Fibroblast of the conjunctiva (primary cell): ENCODE data around the gene FGFR1OP2.
"Not testable (repeated sequence)": the region's sequence is repeated elsewhere in the genome, so short reads cannot be mapped to it uniquely, and the experiment has no call there.

Source experiments
- DNase-seq: peaks from one replicate; pipeline ENCODE4 v3.0.0-alpha.2; 2010; ENCODE audit warnings: low read depth

FGFR1OP2 gene

DNA sequence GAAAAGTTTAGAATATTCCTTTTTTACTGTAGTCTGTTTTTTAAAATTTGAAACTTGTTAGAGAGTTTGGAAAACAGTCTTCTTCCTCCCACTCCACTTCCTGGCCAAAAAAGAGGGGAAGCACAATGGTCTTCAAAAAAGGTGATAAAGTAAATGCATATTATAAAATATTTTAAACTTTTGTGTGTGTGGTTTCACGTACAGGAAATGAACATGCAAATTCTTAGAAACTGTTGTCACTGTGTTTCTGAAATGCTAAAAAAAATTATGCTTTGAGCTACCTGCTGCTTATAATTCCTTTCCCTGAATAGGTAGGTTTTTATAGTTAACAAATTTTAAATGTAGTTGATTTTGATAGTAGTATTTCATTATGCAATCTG, 2.9 kb downstream of the FGFR1OP2 start:
- no peak for DNase-seq

DNA sequence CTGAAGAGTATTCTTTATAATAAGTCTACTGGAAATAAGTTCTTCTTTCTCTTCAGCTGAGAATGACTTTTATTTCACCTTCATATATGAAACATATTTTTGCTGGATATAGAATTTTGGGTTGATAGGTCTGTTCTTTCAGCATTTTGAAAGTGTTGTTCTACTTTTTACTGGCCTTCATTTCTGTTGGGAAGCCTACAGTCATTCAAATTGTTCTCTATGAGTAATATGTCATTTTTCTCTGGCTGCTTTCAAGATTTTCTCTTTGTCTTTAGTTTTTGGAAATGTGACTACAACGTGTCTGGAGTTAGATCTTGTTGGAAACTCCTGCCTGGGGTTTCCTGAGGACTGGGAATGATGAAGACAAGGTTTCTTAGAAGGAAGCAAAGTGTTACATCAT, 10.0 kb downstream of the FGFR1OP2 start:
- no peak for DNase-seq

DNA sequence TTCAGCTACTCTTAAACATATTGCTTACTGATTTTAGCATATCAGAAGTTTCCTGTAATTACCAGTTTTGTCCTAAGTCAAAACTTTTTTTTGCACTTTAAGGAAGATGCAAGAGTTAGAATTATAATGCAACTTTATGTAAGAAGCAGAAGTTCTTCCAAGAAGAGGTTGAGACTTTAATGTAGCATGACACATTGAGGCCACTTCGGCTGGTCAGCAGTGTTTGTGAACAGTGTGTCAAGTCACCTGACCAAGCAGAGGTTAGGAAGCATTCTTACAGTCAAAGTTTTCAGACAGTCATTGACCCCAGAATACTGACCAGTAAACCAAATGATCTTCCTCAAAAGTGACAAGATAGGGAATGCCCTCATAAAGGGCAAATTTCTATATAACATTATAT, 15.2 kb downstream of the FGFR1OP2 start:
- no peak for DNase-seq

DNA sequence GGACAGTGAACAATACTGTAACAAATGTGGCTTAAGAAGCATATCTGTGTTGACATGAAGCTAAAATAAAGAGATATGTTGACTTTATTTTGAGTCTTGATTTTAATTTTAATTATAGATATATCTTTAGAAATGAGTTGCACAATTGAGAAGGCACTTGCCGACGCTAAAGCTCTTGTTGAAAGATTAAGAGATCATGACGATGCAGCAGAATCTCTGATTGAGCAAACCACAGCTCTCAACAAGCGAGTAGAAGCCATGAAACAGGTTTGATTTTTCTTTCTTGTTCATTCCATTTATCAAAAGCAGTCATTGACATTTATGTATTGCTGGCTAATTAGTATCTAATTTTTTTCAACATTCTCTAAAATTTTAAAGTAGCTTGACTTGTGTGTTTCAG, 15.8 kb downstream of the FGFR1OP2 start:
- no peak for DNase-seq

DNA sequence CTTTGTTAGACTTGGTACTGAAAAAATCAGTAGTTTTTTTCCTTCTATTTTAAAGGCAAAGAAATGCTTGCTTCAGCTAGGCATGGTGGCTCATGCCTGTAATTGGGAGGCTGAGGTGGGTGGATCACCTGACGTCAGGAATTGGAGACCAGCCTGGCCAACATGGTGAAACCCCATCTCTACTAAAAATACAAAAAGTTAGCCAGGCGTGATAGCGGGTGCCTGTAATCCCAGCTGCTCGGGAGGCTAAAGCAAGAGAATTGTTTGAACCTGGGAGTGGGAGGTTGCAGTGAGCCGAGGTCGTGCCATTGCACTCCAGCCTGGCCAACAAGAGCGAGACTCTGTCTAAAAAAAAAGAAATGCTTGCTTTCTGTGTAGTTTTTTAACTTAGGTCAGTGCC, 23.1 kb downstream of the FGFR1OP2 start:
- not testable (repeated sequence) for DNase-seq

DNA sequence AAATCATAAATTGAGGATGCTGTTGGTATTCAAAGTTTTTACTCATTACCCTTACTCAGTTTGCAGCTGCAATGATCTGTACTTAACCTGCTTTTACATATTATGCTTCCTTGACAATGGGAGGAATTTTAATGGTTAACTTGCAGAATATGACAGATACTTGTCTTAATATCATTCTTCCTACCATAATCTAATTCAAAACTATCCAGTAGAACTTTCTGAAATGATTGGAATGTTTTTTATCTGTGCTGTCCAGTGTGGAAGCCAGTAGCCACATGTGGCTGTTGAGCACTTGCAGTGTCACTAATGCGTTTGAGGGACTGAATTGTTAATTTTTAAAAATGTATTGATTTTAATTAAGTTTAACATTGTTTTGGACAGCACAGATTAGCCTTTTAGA, 23.5 kb downstream of the FGFR1OP2 start:
- DNase-seq: no peak

DNA sequence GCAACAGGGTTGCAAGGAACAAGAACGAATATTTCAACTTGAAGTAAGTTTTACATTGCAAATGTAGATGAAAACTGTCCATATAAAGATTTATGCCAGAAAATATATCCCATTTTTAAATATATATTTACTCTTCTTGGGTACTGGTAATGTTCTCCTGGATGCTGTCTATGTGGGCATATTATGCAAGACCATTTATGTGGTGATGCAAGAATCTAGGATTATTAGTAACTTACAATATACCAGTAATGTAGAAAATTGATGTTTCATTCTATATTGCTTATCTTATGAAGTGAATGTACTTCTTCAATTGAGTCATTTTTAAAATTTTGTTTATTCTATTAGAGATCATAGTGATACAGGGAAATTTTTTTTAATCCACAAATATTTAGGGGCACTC, 25.1 kb downstream of the FGFR1OP2 start:
- DNase-seq: peak; percentile 23

DNA sequence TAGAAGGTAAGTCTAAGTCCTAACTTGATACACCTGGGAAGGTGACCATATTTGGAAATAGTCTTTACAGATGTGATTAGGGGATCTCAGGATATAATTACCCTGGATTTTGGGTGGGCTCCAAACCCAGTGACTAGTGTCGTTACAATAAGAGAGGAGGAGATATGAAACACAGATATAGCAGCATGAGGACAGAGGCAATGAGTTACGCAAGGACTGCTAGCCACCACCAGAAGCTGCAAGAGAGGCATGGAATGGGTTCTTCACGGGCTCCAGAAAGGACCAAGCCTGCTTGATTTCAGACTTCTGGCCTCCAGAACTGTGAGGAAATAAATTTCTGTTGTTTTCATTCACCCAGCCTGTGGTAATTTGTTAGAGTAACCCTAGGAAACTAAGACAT, 28.6 kb downstream of the FGFR1OP2 start:
- DNase-seq: no peak

DNA sequence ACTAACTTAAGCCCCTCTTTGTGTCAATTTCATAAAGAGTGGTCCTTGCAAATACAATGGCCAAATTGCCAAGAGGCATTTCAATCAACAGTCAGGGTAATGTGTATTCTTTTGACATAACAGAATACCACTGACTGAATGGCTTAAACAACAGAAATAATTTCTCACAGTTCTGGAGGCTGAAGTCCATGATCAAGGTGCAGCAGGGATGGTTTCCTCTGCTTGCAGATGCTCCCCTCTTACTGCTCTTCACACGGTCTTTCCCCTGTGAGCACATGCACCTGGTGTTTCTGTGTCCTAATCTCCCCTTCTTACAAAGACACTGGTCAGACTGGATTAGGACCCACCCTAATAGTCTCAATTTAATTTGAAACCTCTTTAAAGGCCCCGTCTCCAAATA, 31.9 kb downstream of the FGFR1OP2 start:
- DNase-seq: no peak

GRCh38 chr12:26971963-26972362, 33.7 kb downstream of the FGFR1OP2 start:
- no peak for DNase-seq

- no peak for DNase-seq
Observed at GRCh38 chr12:26976687-26977086, 38.4 kb downstream of the FGFR1OP2 start.

GRCh38 chr12:26978801-26979200, 40.5 kb downstream of the FGFR1OP2 start:
- DNase-seq: no peak

DNA sequence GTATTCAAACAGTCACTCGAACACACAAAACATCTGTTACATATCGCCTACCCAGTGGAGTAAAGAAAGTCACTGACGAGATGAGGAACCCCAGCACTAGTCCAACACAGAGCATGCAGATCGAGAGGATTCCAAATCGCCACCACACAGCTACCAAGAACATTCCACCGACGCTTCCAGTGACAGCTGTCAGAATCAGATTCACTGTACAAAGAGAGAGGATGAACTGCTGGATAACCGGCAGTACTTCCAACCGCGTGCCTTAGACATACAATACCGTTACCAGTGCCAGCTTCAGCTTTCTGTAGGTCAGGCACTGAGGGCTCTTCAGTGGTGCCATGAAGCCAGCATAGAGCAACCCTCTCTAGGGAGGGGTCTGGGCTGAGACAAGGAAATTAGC, 41.5 kb downstream of the FGFR1OP2 start:
- no peak for DNase-seq

DNA sequence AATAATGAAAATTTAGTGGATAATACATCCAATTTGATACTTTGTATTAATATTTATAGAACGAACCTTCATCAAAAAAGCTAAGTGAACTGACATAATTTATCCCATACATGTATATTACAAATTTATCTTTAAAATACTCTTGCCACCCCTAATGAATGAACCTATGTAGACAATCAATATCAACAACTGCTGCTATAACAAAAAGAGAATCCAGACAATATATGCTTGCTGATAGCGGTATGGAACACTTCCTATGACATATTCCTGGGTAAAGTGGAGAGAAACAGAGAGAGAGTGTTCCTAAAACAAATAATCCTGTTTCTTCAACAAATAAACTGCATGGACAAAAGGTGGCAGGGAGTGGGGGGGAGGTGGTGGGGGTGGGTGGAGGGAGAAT, 44.6 kb downstream of the FGFR1OP2 start:
- DNase-seq: no peak

DNA sequence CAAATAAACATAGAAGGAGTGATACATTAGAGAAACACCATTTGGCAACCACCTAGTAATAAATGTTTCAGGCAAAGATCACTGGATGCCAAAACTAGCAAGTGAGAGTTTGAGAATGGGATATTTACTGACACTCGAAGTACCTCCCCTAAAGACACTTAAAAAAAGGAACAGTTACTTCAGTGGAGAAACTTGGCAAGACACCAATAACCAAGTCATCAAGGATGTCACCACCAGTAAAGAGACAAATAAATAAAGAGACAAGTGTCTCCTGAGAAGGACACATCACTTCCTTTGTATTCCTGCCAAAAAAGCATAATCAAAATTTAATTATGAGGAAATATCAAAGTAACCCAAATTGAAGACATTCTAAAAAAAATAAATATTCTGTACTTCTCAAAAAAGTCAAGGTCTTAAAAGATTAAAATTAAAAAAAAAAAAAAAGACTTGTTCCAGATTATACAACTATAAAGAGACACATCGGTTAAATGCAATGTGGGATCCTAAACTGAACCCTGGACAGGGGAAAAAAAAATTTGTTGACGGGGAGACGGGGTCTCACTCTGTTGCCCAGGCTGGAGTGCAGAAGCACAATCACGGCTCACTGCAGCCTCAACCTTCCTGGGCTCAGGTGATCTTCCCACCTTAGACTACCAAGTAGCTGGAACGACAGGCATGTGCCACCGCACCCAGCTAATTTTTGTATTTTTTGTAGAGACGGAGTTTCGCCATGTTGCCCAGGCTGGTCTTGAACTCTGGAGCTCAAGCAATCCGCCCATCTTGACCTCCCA, 49.6 kb downstream of the FGFR1OP2 start:
- DNase-seq: no peak

- DNase-seq: no peak
Observed at GRCh38 chr12:26988703-26989102, 50.4 kb downstream of the FGFR1OP2 start.

GRCh38 chr12:26989873-26990272, 51.6 kb downstream of the FGFR1OP2 start:
- no peak for DNase-seq

DNA sequence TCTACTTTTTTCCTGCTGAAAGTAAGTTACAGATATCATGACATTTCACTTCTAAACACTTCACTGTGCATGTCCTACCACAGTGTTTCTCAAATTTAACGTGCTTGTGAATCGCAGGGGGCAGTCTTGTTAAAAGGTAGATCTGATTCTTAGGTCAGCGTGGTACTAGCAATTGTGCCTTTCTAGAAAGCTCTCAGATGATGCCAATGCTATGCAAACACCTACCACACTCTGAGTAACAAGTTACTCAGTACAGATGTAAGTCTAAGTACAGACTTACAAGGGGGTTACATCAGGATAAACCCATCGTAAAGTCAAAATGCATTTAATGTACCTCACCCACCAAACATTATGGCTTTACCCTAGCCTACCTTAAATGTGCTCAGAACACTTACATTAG, 53.6 kb downstream of the FGFR1OP2 start:
- DNase-seq: no peak

DNA sequence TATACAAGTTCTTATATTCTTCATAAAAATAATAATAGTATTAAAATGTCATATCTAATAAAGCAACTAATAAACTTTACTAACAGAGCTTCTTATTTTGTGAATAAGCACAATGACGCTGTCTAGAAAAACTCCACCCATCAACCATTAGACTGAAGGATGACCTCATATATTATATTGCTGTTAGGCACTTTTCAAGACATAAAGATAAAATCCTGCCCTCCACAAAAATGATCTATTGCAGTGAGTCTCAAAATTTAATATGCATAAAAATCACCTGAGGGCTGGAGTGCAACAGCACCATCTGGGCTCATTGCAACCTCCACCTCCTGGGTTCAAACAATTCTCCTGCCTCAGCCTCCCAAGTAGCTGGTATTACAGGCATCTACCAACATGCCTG, 55.8 kb downstream of the FGFR1OP2 start:
- no peak for DNase-seq

DNA sequence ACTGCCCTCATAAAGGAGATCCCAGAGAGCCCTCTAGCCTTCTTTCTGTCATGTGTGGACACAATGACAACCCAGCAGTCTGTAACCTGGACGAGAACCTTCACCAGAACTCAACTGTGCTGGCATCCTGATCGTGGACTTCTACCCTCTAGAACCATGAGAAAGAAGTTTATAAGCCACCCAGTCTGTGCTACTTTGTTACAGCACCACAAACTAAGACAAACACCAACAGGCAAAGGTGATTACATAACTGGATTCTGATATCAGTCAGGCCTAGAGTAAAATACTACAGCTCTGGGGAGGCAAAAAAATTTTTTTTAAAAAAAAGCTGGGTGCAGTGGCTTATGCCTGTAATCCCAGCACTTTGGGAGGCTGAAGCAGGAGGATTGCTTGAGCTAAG, 57.4 kb downstream of the FGFR1OP2 start:
- no peak for DNase-seq

DNA sequence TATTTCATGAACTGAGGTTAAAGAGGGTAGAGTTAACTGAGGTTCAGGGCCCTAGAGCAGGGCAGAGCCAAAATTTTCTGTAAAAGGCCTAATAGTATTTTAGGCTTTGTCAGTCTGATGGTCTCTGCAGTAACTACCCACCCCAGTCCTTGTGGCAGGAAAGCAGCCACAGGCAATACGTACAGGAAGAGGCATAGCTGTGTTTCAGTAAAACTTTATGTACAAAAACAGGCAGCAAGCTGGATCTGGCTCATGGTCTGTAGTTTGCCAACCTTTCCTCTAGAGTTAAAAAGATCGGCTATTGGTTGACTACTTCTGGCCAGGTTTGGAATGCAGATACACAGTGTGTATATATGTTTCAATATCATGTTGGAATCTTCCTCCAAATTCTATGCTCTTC, 58.7 kb downstream of the FGFR1OP2 start:
- no peak for DNase-seq

GRCh38 chr12:27000961-27001360, 62.7 kb downstream of the FGFR1OP2 start:
- no peak for DNase-seq

DNA sequence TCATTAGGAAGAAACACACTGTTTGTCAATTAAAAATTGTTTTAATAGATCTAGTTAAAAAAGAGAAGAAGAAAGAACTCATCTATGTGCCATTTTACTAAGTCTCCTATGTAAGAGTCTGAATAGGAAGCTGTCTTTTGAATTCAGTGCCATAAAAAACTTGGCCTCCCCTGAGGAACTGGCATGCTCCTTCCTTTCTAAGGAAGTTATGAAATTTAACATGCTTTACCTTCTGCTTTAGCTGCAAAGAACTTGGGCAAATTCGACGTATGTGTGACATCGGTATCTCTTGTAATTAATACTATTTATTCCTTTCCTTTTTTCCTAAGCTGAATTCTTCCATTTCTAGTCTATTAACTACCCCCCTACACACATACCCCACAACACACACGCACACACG, 63.4 kb downstream of the FGFR1OP2 start:
- no peak for DNase-seq

DNA sequence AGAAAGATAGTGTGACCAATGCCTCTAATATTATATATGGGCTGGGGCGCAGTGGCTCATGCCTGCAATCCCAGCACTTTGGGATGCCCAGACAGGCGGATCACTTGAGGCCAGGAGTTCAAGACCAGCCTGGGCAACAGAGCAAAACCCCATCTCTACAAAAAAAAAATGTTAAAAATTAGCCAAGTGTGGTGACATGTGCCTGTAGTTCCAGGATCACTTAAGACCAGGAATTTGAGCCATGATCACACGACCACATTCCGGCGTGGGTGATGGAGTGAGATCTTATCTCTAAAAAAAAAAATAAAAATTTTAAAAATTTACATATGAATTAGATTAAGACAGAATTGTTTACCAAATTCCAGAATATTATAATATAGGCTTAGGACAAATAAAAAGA, 63.9 kb downstream of the FGFR1OP2 start:
- no peak for DNase-seq
